SU-DHL-6 (cell line): ENCODE measurements around the gene TCHHL1.

Source experiments
- H2AFZ ChIP-seq: fragments of 200-600 bp; sonication (generic); 2 replicates; pipeline ENCODE4 v1.6.1; 2014; ENCODE audit warnings: low read depth, mild to moderate bottlenecking, moderate library complexity, mixed read lengths, antibody characterized with exemption, low read length; ENCODE audit not compliant: severe bottlenecking
- H3F3A ChIP-seq: fragments of 200-600 bp; shearing (Covaris generic); 2 replicates; pipeline ENCODE4 v1.6.0; 2016; ENCODE audit warnings: antibody characterized with exemption, mild to moderate bottlenecking; ENCODE audit not compliant: insufficient read depth
- H3K27ac ChIP-seq: fragments of 200-600 bp; sonication (generic); 2 replicates; pipeline ENCODE4 v1.5.1; 2016; ENCODE audit warnings: low read depth, mild to moderate bottlenecking, low read length, moderate library complexity, mixed read lengths
- H3K27me3 ChIP-seq: fragments of 200-600 bp; sonication (generic), shearing (Covaris generic); 2 replicates; pipeline ENCODE4 v1.6.0; 2014; ENCODE audit warnings: mild to moderate bottlenecking, low read length
- H3K36me3 ChIP-seq: fragments of 200-600 bp; sonication (generic); 2 replicates; pipeline ENCODE4 v1.6.1; 2014; ENCODE audit warnings: mild to moderate bottlenecking, low read length, mixed read lengths
- H3K4me2 ChIP-seq: fragments of 300-600, 200-600 bp; shearing (Covaris generic), sonication (generic); 2 replicates; pipeline ENCODE4 v1.6.0; 2014; ENCODE audit warnings: low read length, low read depth, mild to moderate bottlenecking; ENCODE audit not compliant: poor library complexity, severe bottlenecking
- H3K4me3 ChIP-seq: fragments of 200-600 bp; sonication (generic); 2 replicates; pipeline ENCODE4 v1.5.1; 2014; ENCODE audit warnings: antibody characterized with exemption, low read length, mild to moderate bottlenecking, mixed read lengths; ENCODE audit not compliant: insufficient read depth, poor library complexity, severe bottlenecking
- H3K79me2 ChIP-seq: fragments of 200-600 bp; sonication (generic); 2 replicates; pipeline ENCODE4 v1.6.1; 2014; ENCODE audit warnings: mild to moderate bottlenecking, low read length, moderate library complexity; ENCODE audit not compliant: insufficient read depth
- H3K9ac ChIP-seq: fragments of 200-600 bp; sonication (generic); 2 replicates; pipeline ENCODE4 v1.7.0; 2014; ENCODE audit warnings: mild to moderate bottlenecking, low read length
- H3K9me2 ChIP-seq: fragments of 200-600 bp; sonication (generic); replicated peaks from 2 replicates; pipeline ENCODE4 v1.6.1; 2014; ENCODE audit warnings: low read length; ENCODE audit not compliant: insufficient read depth
- H3K9me3 ChIP-seq: fragments of 200-600 bp; sonication (generic); 2 replicates; pipeline ENCODE4 v1.6.1; 2014; ENCODE audit warnings: low read length, mixed read lengths; ENCODE audit not compliant: insufficient read depth
- H4K20me1 ChIP-seq: fragments of 200-600 bp; sonication (generic); 2 replicates; pipeline ENCODE4 v1.6.1; 2014; ENCODE audit warnings: low read depth, mild to moderate bottlenecking, antibody characterized with exemption, low read length, moderate library complexity, mixed read lengths
- EZH2phosphoT487 ChIP-seq: fragments of 200-600 bp; sonication (generic), shearing (Covaris generic); conservative IDR thresholded peaks from 2 replicates; pipeline ENCODE4 v1.6.1; 2018; ENCODE audit warnings: mild to moderate bottlenecking, antibody characterized with exemption, low read length, moderate library complexity, mixed read lengths
- TF ChIP-seq, protein P1 (sequence below): fragments of 200-600 bp; sonication (generic); IDR thresholded peaks from one replicate; pipeline ENCODE4 v1.5.1; 2017; ENCODE audit warnings: antibody characterized with exemption, mild to moderate bottlenecking, low read length, moderate library complexity; ENCODE audit not compliant: insufficient read depth, poor library complexity, severe bottlenecking

TCHHL1 gene

DNA sequence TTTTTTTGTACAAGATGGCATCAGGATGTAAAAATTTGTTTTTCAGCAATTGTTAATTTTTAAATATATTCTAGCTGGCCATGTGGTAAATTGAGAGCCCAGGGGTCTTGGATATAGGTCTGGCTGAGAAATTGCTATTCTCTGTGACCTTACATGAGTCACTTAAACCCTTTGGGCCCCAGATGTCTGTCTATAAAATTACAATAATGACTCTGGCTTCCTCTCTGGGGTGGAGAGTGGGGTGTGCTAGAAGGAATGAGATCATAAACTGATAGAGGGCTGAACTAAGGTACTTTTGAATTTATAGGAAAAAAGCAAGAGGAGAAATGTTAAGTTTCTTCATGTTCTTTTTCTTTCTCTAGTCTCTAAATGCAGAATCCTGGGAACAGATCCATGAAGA is 38.8 kb upstream of the TCHHL1 start:
- H3K36me3 ChIP-seq = no peaks in the 10 kb centered on the region
- TF ChIP-seq EZH2phosphoT487 = no peak
- TF ChIP-seq, protein P1, sequence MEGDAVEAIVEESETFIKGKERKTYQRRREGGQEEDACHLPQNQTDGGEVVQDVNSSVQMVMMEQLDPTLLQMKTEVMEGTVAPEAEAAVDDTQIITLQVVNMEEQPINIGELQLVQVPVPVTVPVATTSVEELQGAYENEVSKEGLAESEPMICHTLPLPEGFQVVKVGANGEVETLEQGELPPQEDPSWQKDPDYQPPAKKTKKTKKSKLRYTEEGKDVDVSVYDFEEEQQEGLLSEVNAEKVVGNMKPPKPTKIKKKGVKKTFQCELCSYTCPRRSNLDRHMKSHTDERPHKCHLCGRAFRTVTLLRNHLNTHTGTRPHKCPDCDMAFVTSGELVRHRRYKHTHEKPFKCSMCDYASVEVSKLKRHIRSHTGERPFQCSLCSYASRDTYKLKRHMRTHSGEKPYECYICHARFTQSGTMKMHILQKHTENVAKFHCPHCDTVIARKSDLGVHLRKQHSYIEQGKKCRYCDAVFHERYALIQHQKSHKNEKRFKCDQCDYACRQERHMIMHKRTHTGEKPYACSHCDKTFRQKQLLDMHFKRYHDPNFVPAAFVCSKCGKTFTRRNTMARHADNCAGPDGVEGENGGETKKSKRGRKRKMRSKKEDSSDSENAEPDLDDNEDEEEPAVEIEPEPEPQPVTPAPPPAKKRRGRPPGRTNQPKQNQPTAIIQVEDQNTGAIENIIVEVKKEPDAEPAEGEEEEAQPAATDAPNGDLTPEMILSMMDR = no peak
- H3K9ac ChIP-seq = no peak overlapping the region
- H3K4me3 ChIP-seq = no peak overlapping the region
- no peaks in the 10 kb centered on the region for H3K27me3 ChIP-seq
- H3K79me2 ChIP-seq = no peaks in the 10 kb centered on the region
- H3F3A ChIP-seq = no peaks in the 10 kb centered on the region
- H3K9me2 ChIP-seq = no peaks in the 10 kb centered on the region
- H4K20me1 ChIP-seq = no peaks in the 10 kb centered on the region
- no peak overlapping the region for H3K4me2 ChIP-seq
- no peaks in the 10 kb centered on the region for H3K9me3 ChIP-seq
- H2AFZ ChIP-seq = no peak overlapping the region
- H3K27ac ChIP-seq = no peak overlapping the region

- Histone ChIP-seq H3K4me3 (no peak overlapping the region), H3K9me2 (no peaks in the 10 kb centered on the region), H2AFZ (no peak overlapping the region), H3K9me3 (no peaks in the 10 kb centered on the region), H3K79me2 (no peaks in the 10 kb centered on the region), H3K27ac (no peak overlapping the region), H4K20me1 (no peaks in the 10 kb centered on the region), H3K27me3 (no peaks in the 10 kb centered on the region), H3K9ac (no peak overlapping the region), H3F3A (no peaks in the 10 kb centered on the region), H3K36me3 (no peaks in the 10 kb centered on the region), H3K4me2 (no peak overlapping the region)
- TF ChIP-seq, protein P1 = no peak
- no peak for TF ChIP-seq EZH2phosphoT487
These were observed 37.1 kb upstream of the TCHHL1 start for GRCh38 chr1:152125834-152126443.

- no peaks in the 10 kb centered on the region for H3K79me2 ChIP-seq
- no peaks in the 10 kb centered on the region for H3K9me3 ChIP-seq
- no peaks in the 10 kb centered on the region for H4K20me1 ChIP-seq
- H3F3A ChIP-seq = no peaks in the 10 kb centered on the region
- H3K36me3 ChIP-seq = no peaks in the 10 kb centered on the region
- no peaks in the 10 kb centered on the region for H3K27me3 ChIP-seq
- TF ChIP-seq, protein P1 = no peak
- no peak for TF ChIP-seq EZH2phosphoT487
- H3K9ac ChIP-seq = no peak overlapping the region
- H3K4me3 ChIP-seq = no peak overlapping the region
- no peak overlapping the region for H3K4me2 ChIP-seq
- H2AFZ ChIP-seq = no peak overlapping the region
- no peaks in the 10 kb centered on the region for H3K9me2 ChIP-seq
- H3K27ac ChIP-seq = no peak overlapping the region
These were observed 30.1 kb upstream of the TCHHL1 start for GRCh38 chr1:152118915-152119314.
